AG09319 (cell line): ENCODE results near the gene NOCT.

Experiments
- DNase-seq: peaks from one replicate; pipeline ENCODE4 v3.0.0-alpha.2; 2010; ENCODE audit warnings: low read depth; ENCODE audit errors: extremely low read depth
- TF ChIP-seq, protein P1 (sequence below): IDR thresholded peaks from 2 replicates; pipeline ENCODE4 v1.5.1; 2011; ENCODE audit warnings: low read depth, mild to moderate bottlenecking, inconsistent platforms, low read length, moderate library complexity

Gene NOCT

GRCh38 chr4:138978028-138978585, 37.5 kb upstream of the NOCT start:
- TF ChIP-seq, protein P1, sequence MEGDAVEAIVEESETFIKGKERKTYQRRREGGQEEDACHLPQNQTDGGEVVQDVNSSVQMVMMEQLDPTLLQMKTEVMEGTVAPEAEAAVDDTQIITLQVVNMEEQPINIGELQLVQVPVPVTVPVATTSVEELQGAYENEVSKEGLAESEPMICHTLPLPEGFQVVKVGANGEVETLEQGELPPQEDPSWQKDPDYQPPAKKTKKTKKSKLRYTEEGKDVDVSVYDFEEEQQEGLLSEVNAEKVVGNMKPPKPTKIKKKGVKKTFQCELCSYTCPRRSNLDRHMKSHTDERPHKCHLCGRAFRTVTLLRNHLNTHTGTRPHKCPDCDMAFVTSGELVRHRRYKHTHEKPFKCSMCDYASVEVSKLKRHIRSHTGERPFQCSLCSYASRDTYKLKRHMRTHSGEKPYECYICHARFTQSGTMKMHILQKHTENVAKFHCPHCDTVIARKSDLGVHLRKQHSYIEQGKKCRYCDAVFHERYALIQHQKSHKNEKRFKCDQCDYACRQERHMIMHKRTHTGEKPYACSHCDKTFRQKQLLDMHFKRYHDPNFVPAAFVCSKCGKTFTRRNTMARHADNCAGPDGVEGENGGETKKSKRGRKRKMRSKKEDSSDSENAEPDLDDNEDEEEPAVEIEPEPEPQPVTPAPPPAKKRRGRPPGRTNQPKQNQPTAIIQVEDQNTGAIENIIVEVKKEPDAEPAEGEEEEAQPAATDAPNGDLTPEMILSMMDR = no peak
- no peak for DNase-seq

- TF ChIP-seq, protein P1 = no peak
- no peak for DNase-seq
Observed at GRCh38 chr4:138978600-138978999, 37.0 kb upstream of the NOCT start.

- TF ChIP-seq, protein P1 = no peak
- DNase-seq = no peak
Observed at GRCh38 chr4:138979742-138980141, 35.8 kb upstream of the NOCT start.

DNA sequence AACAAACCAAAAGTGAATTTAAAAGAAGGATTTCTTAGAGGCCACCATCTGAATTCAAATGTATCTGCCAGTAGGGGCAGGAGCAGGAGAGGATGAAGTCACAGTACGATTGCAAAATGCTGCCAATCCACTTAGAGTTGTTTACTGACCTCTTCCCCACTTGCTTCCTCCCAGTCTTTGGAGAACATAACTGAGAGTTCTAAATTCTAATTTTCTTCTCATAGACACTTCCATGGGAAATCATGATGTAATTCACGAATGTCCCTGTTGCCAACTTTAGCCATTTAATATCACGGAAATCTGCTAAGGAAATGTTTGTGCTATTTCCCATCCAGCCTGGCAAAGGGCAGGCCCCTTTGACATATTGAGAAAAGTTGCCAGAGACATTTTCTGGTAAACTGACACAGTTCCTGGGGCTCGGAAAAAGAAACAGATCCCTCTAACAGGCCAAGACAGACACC, 33.6 kb upstream of the NOCT start:
- TF ChIP-seq, protein P1 = peak; percentile 36
- peak; percentile 20 for DNase-seq

DNA sequence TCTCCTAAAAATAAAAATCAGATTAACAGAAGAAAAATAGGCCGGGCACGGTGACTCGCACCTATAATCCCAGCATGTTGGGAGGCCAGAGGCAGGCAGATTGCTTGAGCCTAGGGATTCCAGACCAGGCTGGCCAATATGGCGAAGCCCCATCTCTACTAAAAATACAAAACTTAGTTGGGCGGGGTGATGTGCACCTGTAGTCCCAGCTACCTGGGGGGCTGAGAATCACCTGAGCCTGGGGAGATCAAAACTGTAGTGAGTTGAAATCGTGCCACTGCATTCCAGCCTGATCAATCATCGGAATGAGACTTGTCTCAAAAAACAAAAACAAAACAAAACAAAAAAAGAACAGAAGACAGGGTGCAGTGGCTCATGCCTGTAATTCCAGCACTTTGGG, 32.8 kb upstream of the NOCT start:
- TF ChIP-seq, protein P1 = no peak
- DNase-seq = no peak

DNA sequence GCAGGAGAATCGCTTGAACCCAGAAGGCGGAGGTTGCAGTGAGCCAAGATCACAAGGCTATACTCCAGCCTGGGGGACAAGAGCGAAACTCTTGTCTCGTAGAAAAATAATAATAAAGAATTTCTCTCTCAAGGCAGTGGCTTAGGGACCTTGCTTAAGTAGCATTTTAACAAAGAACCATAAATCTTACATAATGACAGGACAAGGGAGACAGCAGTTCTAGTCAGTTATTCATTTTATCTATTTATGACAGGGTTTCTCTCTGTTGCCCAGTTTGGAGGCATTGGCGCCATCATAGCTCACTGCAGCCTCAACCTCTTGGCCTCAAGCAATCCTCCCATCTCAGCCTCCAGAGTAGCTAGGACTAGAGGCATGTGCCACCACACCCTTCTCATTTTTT, 31.9 kb upstream of the NOCT start:
- DNase-seq = no peak
- TF ChIP-seq, protein P1 = no peak

- no peak for DNase-seq
- TF ChIP-seq, protein P1 = no peak
Observed at GRCh38 chr4:138984647-138985046, 30.9 kb upstream of the NOCT start.
